HT1080 (cell line): ENCODE results near the gene DLGAP1. TPM values are rescaled to one million over a fixed set of nuclear protein-coding genes. Genes with fewer than 3 reads are reported as not detected.

Source experiments
- DNase-seq: peaks from one replicate; pipeline ENCODE4 v3.0.0-alpha.2; 2015; ENCODE audit warnings: low read depth
- total RNA-seq: library from RNA; depleted of rRNA; stranded (reverse); fragments of >200 nt; shearing (Covaris generic); gene quantifications from 2 replicates; pipeline ENCODE4 v1.2.3, GENCODE V29; 2014

Gene DLGAP1
- total RNA-seq, 1 experiment from 2014 or later, result not detected

GRCh38 chr18:3952031-3952430 is 503.1 kb downstream of the DLGAP1 start:
- DNase-seq, result no peak

GRCh38 chr18:3950668-3951404 is 504.3 kb downstream of the DLGAP1 start:
- no peak for DNase-seq

GRCh38 chr18:3948958-3949357 is 506.1 kb downstream of the DLGAP1 start:
- no peak for DNase-seq

- DNase-seq, result no peak
Measured at GRCh38 chr18:3947383-3947782, 507.7 kb downstream of the DLGAP1 start.

GRCh38 chr18:3935305-3935704 is 519.8 kb downstream of the DLGAP1 start:
- DNase-seq, result peak; percentile 6

- no peak for DNase-seq
Measured at GRCh38 chr18:3932276-3932675, 522.8 kb downstream of the DLGAP1 start.

GRCh38 chr18:3931542-3932112 is 523.5 kb downstream of the DLGAP1 start:
- no peak for DNase-seq

- no peak for DNase-seq
Measured at GRCh38 chr18:3931013-3931315, 524.1 kb downstream of the DLGAP1 start.

GRCh38 chr18:3930126-3931012 is 524.7 kb downstream of the DLGAP1 start:
- DNase-seq, result no peak

GRCh38 chr18:3924455-3924854 is 530.7 kb downstream of the DLGAP1 start:
- no peak for DNase-seq

- DNase-seq, result peak; percentile 30
Measured at GRCh38 chr18:3923750-3924149, 531.4 kb downstream of the DLGAP1 start.

GRCh38 chr18:3921826-3922225 is 533.3 kb downstream of the DLGAP1 start:
- no peak for DNase-seq

GRCh38 chr18:3920832-3921231 is 534.3 kb downstream of the DLGAP1 start:
- DNase-seq, result no peak

GRCh38 chr18:3919396-3920061 is 535.6 kb downstream of the DLGAP1 start:
- DNase-seq, result no peak

GRCh38 chr18:3916082-3916481 is 539.0 kb downstream of the DLGAP1 start:
- DNase-seq, result no peak

- no peak for DNase-seq
Measured at GRCh38 chr18:3914833-3915610, 540.1 kb downstream of the DLGAP1 start.

GRCh38 chr18:3914109-3914508 is 541.0 kb downstream of the DLGAP1 start:
- DNase-seq, result no peak

GRCh38 chr18:3912705-3913104 is 542.4 kb downstream of the DLGAP1 start:
- no peak for DNase-seq

GRCh38 chr18:3911413-3911812 is 543.7 kb downstream of the DLGAP1 start:
- DNase-seq, result no peak

- DNase-seq, result peak; percentile 39
Measured at GRCh38 chr18:3910512-3910911, 544.6 kb downstream of the DLGAP1 start.

GRCh38 chr18:3907955-3908354 is 547.2 kb downstream of the DLGAP1 start:
- no peak for DNase-seq
